KMS-11 (cell line): ENCODE data around the gene CSF2.

Experiments used
- H2AFZ ChIP-seq: fragments of 200-600 bp; sonication (generic); 2 replicates; pipeline ENCODE4 v1.6.1; 2016; ENCODE audit warnings: antibody characterized with exemption, mixed run types, low read depth
- H3K27ac ChIP-seq: fragments of 200-600 bp; sonication (generic); 2 replicates; pipeline ENCODE4 v1.6.1; 2016; ENCODE audit warnings: mild to moderate bottlenecking, mixed run types
- H3K27me3 ChIP-seq: fragments of 200-600 bp; sonication (generic); 2 replicates; pipeline ENCODE4 v1.6.1; 2017; ENCODE audit warnings: mild to moderate bottlenecking, low read depth, mixed run types, moderate library complexity; ENCODE audit not compliant: insufficient read depth
- H3K36me3 ChIP-seq: fragments of 200-600 bp; sonication (generic); 2 replicates; pipeline ENCODE4 v1.6.1; 2017; ENCODE audit warnings: mild to moderate bottlenecking, mixed run types; ENCODE audit not compliant: insufficient read depth
- H3K4me1 ChIP-seq: fragments of 200-600 bp; sonication (generic); 2 replicates; pipeline ENCODE4 v1.6.1; 2016; ENCODE audit warnings: mild to moderate bottlenecking, low read depth, mixed run types; ENCODE audit not compliant: poor library complexity, severe bottlenecking
- H3K4me2 ChIP-seq: fragments of 200-600 bp; sonication (generic); 2 replicates; pipeline ENCODE4 v1.7.0; 2016; ENCODE audit warnings: mild to moderate bottlenecking, mixed run types
- H3K4me3 ChIP-seq: fragments of 200-600 bp; sonication (generic); IDR thresholded peaks from 2 replicates; pipeline ENCODE4 v1.6.1; 2017; ENCODE audit warnings: low read depth, low read length, mixed read lengths; ENCODE audit not compliant: insufficient read depth
- H3K79me2 ChIP-seq: fragments of 200-600 bp; sonication (generic); 2 replicates; pipeline ENCODE4 v1.6.1; 2016; ENCODE audit warnings: low read depth, mixed run types; ENCODE audit not compliant: insufficient read depth
- H3K9ac ChIP-seq: fragments of 200-600 bp; sonication (generic); 2 replicates; pipeline ENCODE4 v1.6.1; 2016; ENCODE audit warnings: mild to moderate bottlenecking, mixed run types
- H4K20me1 ChIP-seq: fragments of 200-600 bp; sonication (generic); 2 replicates; pipeline ENCODE4 v1.6.1; 2016; ENCODE audit warnings: mild to moderate bottlenecking, mixed run types; ENCODE audit not compliant: insufficient read depth
- TF ChIP-seq, protein P1 (sequence below): fragments of 200-600 bp; sonication (generic); conservative IDR thresholded peaks from 2 replicates; pipeline ENCODE4 v1.6.1; 2017; ENCODE audit warnings: low read depth, mild to moderate bottlenecking, antibody characterized with exemption, low read length, moderate library complexity, mixed read lengths

Gene CSF2

DNA sequence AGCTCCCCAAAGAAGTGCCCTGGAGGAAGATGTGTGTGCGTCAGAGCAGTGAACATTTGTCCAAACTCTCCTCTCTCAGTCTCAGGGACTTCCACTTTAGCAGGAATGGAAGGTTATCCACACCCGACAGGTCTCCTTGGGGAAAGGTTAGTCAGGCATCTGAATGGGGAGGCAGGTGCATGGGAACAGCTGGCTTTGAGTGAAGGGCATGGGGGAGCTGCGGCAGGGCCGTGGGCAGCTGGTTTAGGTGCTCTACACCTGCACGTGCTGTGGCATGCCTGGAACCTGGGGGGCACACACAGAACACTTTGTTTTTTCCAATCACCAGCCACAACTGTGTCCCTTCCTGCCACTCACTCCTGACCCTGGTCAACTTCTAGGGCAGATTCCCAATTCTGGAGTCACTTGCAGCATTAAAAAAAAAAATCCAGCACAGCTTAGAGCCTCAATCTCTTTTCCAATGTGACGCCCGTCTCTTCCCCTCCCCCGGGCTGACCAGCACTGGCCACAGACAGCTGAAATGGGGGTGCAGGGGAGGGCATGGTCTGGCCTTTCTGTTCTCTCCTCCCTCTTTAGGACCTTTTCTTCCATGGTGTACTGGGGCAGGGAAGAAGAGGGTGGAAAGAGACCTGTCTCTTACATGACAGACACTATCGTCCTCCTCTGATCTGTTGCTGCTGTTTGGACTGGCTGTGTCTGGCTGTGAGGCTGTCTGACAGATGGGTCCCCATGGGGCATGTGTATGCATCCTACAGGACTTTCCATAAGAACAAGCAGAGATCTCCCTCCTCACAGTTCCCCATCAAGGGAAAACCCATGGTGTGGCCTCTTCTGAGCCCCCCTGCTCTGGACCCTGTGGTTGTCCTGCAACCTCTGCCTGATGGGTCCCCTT lies 22.7 kb upstream of the CSF2 start:
- Histone ChIP-seq H3K79me2 (no peaks in the 10 kb centered on the region), H4K20me1 (no peaks in the 10 kb centered on the region), H3K27ac (no peak overlapping the region), H3K9ac (no peak overlapping the region), H2AFZ (no peak overlapping the region), H3K4me3 (no peak overlapping the region), H3K4me1 (no peaks in the 10 kb centered on the region), H3K27me3 (no peaks in the 10 kb centered on the region), H3K36me3 (no peaks in the 10 kb centered on the region), H3K4me2 (no peak overlapping the region)
- TF ChIP-seq, protein P1, sequence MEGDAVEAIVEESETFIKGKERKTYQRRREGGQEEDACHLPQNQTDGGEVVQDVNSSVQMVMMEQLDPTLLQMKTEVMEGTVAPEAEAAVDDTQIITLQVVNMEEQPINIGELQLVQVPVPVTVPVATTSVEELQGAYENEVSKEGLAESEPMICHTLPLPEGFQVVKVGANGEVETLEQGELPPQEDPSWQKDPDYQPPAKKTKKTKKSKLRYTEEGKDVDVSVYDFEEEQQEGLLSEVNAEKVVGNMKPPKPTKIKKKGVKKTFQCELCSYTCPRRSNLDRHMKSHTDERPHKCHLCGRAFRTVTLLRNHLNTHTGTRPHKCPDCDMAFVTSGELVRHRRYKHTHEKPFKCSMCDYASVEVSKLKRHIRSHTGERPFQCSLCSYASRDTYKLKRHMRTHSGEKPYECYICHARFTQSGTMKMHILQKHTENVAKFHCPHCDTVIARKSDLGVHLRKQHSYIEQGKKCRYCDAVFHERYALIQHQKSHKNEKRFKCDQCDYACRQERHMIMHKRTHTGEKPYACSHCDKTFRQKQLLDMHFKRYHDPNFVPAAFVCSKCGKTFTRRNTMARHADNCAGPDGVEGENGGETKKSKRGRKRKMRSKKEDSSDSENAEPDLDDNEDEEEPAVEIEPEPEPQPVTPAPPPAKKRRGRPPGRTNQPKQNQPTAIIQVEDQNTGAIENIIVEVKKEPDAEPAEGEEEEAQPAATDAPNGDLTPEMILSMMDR = no peak

DNA sequence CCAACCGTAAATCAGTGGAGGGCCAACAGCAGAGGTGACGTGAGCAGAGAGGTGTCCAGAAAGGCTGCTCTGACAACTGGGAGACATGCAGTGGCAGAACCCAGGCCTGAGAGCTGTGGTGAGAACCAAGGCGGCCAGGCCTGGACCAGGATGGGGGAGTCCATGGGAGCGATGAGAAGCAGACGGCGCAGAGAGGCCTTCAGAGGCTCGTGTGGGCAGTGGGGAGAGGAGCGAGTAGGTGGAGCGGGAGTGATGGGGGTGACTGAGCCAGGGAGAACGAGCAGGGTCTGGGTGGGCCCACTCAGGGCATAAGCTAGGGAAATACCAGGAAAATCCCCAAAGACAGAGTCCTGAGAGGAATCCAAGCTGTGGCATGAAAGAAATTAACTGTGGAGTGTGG lies 21.1 kb upstream of the CSF2 start:
- H3K27me3 ChIP-seq = no peaks in the 10 kb centered on the region
- TF ChIP-seq, protein P1 = no peak
- no peaks in the 10 kb centered on the region for H3K4me1 ChIP-seq
- H2AFZ ChIP-seq = no peak overlapping the region
- no peaks in the 10 kb centered on the region for H4K20me1 ChIP-seq
- H3K36me3 ChIP-seq = no peaks in the 10 kb centered on the region
- H3K27ac ChIP-seq = no peak overlapping the region
- no peak overlapping the region for H3K9ac ChIP-seq
- H3K4me3 ChIP-seq = no peak overlapping the region
- H3K79me2 ChIP-seq = no peaks in the 10 kb centered on the region
- H3K4me2 ChIP-seq = no peak overlapping the region

DNA sequence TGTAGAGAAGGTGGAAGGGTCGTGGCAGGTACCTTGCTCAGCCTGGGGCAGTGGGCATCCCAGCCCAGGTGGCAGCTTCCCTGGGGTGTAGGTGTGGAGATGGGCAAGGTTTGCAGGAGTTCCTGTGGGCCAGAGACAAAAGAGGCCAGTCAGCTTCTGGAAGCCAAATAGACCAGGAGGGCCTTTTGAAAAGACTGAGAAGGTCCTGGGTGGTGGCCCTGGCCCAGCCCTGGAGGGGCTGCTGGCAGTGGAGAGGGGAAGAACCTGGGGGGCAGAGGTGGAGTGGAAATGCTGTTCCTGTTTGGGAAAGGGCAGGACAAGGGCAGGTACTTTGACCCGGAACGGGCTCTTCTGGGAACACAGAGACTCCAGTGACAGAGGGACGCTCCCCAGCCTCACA lies 20.1 kb upstream of the CSF2 start:
- H3K4me3 ChIP-seq = no peak overlapping the region
- H2AFZ ChIP-seq = no peak overlapping the region
- no peak overlapping the region for H3K27ac ChIP-seq
- H3K36me3 ChIP-seq = no peaks in the 10 kb centered on the region
- H3K79me2 ChIP-seq = no peaks in the 10 kb centered on the region
- TF ChIP-seq, protein P1 = no peak
- H4K20me1 ChIP-seq = no peaks in the 10 kb centered on the region
- no peaks in the 10 kb centered on the region for H3K4me1 ChIP-seq
- no peak overlapping the region for H3K9ac ChIP-seq
- H3K27me3 ChIP-seq = no peaks in the 10 kb centered on the region
- H3K4me2 ChIP-seq = no peak overlapping the region

DNA sequence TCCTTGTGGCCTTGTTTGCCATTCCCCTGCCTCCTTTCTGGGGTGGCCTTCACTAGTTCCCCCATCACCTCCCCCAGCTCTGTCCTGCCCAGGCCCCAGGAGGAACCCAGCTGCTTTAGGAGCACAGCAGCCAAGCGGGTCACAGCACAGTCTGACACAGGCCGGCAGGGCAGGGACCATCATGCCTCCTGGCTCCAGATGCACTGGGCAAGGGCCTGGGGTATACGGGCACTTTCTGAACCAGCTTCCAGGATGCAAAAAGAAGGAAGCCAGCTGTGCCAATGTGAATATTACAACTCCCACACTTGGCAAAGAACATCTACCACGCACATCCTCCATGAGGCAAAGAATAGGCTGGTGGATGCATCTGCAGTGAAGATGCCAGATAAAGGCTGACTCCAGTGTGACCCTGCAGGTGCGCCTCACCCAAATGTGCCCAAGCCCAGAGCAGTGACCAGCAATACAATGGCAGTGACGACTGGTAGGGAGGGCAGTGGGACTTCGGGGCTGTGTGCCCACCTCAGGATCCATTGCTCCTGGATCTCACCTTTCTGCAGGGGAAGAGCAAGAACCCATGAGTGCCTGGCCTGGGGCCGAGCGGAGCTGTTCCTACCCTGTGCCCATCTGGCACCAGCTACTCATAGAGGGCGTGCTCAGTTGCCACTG lies 19.4 kb upstream of the CSF2 start:
- Histone ChIP-seq H3K4me2 (no peak overlapping the region), H3K79me2 (no peaks in the 10 kb centered on the region), H3K36me3 (no peaks in the 10 kb centered on the region), H3K9ac (no peak overlapping the region), H2AFZ (no peak overlapping the region), H3K4me3 (no peak overlapping the region), H3K4me1 (no peaks in the 10 kb centered on the region), H3K27ac (no peak overlapping the region), H3K27me3 (no peaks in the 10 kb centered on the region), H4K20me1 (no peaks in the 10 kb centered on the region)
- TF ChIP-seq, protein P1 = no peak
